Measurements from ENCODE around the gene ZBTB42.

The ZBTB42 gene

GRCh38 chr14:104779776-104780512, 21.0 kb upstream of the ZBTB42 start:
- DNase-seq (ENCODE audit: low read depth), result no peak
- H3K4me3 ChIP-seq (ENCODE audit: control insufficient read depth, low read depth, low read length), result no peak overlapping the region
- TF ChIP-seq CTCF (IDR thresholded peaks at IDR 0.05; ENCODE audit: control insufficient read depth, insufficient read depth, low read depth, low read length, missing control alignments), result no peak

GRCh38 chr14:104780513-104781030, 20.3 kb upstream of the ZBTB42 start:
- no peak overlapping the region for H3K4me3 ChIP-seq (ENCODE audit: control insufficient read depth, low read depth, low read length)
- DNase-seq (ENCODE audit: low read depth), result no peak
- TF ChIP-seq CTCF (IDR thresholded peaks at IDR 0.05; ENCODE audit: control insufficient read depth, insufficient read depth, low read depth, low read length, missing control alignments), result no peak

GRCh38 chr14:104781271-104782077, 19.4 kb upstream of the ZBTB42 start:
- H3K4me3 ChIP-seq (ENCODE audit: control insufficient read depth, low read depth, low read length), result no peak overlapping the region
- DNase-seq (ENCODE audit: low read depth), result no peak
- no peak for TF ChIP-seq CTCF (IDR thresholded peaks at IDR 0.05; ENCODE audit: control insufficient read depth, insufficient read depth, low read depth, low read length, missing control alignments)

- no peak for TF ChIP-seq CTCF (IDR thresholded peaks at IDR 0.05; ENCODE audit: control insufficient read depth, insufficient read depth, low read depth, low read length, missing control alignments)
- no peak overlapping the region for H3K4me3 ChIP-seq (ENCODE audit: control insufficient read depth, low read depth, low read length)
- no peak for DNase-seq (ENCODE audit: low read depth)
Measured at GRCh38 chr14:104782086-104782807, 18.7 kb upstream of the ZBTB42 start.

GRCh38 chr14:104782808-104783139, 18.1 kb upstream of the ZBTB42 start:
- no peak overlapping the region for H3K4me3 ChIP-seq (ENCODE audit: control insufficient read depth, low read depth, low read length)
- no peak for TF ChIP-seq CTCF (IDR thresholded peaks at IDR 0.05; ENCODE audit: control insufficient read depth, insufficient read depth, low read depth, low read length, missing control alignments)
- no peak for DNase-seq (ENCODE audit: low read depth)

- H3K4me3 ChIP-seq (ENCODE audit: control insufficient read depth, low read depth, low read length), result no peak overlapping the region
- no peak for TF ChIP-seq CTCF (IDR thresholded peaks at IDR 0.05; ENCODE audit: control insufficient read depth, insufficient read depth, low read depth, low read length, missing control alignments)
- no peak for DNase-seq (ENCODE audit: low read depth)
Measured at GRCh38 chr14:104783484-104784217, 17.2 kb upstream of the ZBTB42 start.
